Measurements from ENCODE around the gene CSK. TPM values are rescaled to one million over a fixed set of nuclear protein-coding genes. Genes with fewer than 3 reads are reported as not detected.

CSK gene
- total RNA-seq, 1 donor from 2014 or later = 57.0 TPM

DNA sequence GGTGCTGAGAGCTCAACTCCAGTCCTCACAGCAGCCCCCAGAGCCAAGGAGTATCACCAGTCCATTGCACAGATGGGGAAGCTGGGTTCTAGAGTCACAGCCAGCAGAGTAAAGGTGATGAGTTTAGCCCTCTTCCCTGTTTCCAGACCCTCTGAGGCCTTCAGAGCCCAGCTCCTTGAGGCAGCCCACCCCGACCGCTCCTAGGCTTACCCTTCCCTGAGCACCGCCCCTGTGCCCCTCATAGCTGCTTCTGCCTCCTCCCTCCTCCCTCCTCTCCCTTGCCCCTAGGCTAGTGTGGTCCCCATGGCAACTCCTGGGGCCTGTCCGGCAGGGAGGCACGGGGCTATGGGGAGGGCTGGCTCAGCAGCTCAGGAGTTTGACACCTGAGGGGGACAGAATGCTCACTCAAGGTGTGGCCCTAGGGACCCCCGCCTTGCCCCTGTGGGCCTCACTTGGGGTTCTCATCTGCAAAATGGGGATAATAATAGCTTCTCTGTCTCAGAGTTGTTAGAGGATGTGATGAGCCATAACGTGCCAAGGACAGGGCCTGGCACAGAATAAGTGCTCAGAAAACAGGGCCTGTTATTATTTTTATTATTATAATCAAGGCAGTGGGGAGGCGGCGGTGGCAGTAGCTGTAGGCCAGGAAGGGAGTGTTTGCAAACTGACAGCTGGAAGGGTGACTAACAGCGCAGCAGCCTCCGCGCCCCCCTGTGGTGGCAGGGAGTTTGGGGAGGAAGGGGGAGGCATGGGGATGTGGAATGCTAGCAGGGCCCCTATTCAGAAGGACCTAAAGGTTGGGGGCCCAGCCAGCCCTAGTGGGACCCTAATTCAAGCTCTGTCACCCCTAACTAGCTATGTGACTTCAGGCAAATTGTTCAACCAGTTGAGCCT is 11.5 kb downstream of the CSK start:
- no peaks in the 10 kb centered on the region for H3K9me3 Mint-ChIP-seq (ENCODE audit: unreplicated experiment)
- no peak for DNase-seq (ENCODE audit: extremely low spot score, unreplicated experiment)
- peak overlapping the region; percentile 57 for H3K27ac Mint-ChIP-seq (ENCODE audit: unreplicated experiment)
- peaks cover 46% of the 10 kb centered on the region for H3K4me1 Mint-ChIP-seq (ENCODE audit: unreplicated experiment)
- no peak overlapping the region for H3K4me3 Mint-ChIP-seq (ENCODE audit: unreplicated experiment)
- peaks cover 3% of the 10 kb centered on the region for H3K36me3 Mint-ChIP-seq (ENCODE audit: unreplicated experiment)
- TF ChIP-seq, protein P1, sequence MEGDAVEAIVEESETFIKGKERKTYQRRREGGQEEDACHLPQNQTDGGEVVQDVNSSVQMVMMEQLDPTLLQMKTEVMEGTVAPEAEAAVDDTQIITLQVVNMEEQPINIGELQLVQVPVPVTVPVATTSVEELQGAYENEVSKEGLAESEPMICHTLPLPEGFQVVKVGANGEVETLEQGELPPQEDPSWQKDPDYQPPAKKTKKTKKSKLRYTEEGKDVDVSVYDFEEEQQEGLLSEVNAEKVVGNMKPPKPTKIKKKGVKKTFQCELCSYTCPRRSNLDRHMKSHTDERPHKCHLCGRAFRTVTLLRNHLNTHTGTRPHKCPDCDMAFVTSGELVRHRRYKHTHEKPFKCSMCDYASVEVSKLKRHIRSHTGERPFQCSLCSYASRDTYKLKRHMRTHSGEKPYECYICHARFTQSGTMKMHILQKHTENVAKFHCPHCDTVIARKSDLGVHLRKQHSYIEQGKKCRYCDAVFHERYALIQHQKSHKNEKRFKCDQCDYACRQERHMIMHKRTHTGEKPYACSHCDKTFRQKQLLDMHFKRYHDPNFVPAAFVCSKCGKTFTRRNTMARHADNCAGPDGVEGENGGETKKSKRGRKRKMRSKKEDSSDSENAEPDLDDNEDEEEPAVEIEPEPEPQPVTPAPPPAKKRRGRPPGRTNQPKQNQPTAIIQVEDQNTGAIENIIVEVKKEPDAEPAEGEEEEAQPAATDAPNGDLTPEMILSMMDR (IDR thresholded peaks at IDR 0.05) = peak; percentile 27
- H3K27me3 Mint-ChIP-seq (ENCODE audit: unreplicated experiment) = no peaks in the 10 kb centered on the region

DNA sequence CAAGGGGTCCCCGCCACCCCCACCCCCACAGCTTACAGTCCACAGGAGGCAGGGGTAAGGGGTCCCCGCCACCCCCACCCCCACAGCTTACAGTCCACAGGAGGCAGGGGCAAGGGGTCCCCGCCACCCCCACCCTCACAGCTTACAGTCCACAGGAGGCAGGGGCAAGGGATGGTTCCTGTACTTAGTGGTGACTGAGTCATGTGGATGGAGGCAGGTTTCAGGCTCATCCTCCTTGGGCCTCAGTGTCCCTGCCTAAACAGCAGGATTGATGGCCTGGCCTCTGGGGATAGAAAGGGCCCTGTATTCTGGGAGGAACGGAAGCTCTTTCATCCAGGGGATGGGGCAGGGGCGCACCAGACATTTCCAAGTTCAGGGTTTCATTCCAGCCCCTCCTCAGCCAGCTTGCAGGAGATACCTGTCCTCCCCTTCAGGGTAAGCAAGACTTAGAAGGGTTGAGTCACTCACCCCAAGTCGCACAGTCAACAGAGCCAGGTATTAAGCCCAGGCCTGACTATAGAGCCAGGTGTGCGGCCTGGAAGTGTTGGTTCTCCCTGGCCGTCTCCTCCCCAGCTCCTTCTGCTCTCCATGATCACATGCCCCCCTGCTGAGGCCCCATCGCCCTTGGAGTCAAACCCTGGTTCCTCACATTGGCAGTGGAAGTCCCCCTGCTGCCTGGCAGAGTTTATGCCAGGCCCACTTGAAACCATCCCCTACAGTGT is 12.5 kb downstream of the CSK start:
- DNase-seq (ENCODE audit: extremely low spot score, unreplicated experiment) = no peak
- no peaks in the 10 kb centered on the region for H3K9me3 Mint-ChIP-seq (ENCODE audit: unreplicated experiment)
- peaks cover 3% of the 10 kb centered on the region for H3K36me3 Mint-ChIP-seq (ENCODE audit: unreplicated experiment)
- no peak overlapping the region for H3K27ac Mint-ChIP-seq (ENCODE audit: unreplicated experiment)
- no peak overlapping the region for H3K4me3 Mint-ChIP-seq (ENCODE audit: unreplicated experiment)
- peaks cover 39% of the 10 kb centered on the region for H3K4me1 Mint-ChIP-seq (ENCODE audit: unreplicated experiment)
- TF ChIP-seq, protein P1 (IDR thresholded peaks at IDR 0.05) = no peak
- no peaks in the 10 kb centered on the region for H3K27me3 Mint-ChIP-seq (ENCODE audit: unreplicated experiment)

DNA sequence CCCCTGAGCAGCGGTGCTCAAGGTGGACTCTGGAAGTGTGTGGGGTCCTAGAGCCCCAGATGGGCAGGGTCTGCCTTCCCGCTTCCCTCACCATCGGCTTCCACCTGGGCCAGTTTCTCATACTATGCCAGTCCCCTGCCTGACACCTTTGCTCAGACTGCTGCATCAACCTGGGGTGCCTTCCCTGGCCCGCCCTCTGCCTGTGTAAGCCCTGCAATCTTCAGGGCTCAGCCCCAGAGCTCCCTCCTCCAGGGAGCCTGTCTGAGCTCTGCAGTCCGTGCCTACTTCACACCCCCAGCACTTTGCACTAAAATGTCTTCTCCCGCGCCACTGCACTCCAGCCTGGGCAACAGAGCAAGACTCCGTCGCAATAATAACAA is 13.1 kb downstream of the CSK start:
- Mint-ChIP-seq H3K27me3 (ENCODE audit: unreplicated experiment) (no peaks in the 10 kb centered on the region), H3K4me3 (ENCODE audit: unreplicated experiment) (no peak overlapping the region), H3K27ac (ENCODE audit: unreplicated experiment) (peak overlapping the region; percentile 18), H3K9me3 (ENCODE audit: unreplicated experiment) (no peaks in the 10 kb centered on the region), H3K4me1 (ENCODE audit: unreplicated experiment) (peaks cover 33% of the 10 kb centered on the region), H3K36me3 (ENCODE audit: unreplicated experiment) (peaks cover 3% of the 10 kb centered on the region)
- no peak for DNase-seq (ENCODE audit: extremely low spot score, unreplicated experiment)
- TF ChIP-seq, protein P1 (IDR thresholded peaks at IDR 0.05) = no peak

DNA sequence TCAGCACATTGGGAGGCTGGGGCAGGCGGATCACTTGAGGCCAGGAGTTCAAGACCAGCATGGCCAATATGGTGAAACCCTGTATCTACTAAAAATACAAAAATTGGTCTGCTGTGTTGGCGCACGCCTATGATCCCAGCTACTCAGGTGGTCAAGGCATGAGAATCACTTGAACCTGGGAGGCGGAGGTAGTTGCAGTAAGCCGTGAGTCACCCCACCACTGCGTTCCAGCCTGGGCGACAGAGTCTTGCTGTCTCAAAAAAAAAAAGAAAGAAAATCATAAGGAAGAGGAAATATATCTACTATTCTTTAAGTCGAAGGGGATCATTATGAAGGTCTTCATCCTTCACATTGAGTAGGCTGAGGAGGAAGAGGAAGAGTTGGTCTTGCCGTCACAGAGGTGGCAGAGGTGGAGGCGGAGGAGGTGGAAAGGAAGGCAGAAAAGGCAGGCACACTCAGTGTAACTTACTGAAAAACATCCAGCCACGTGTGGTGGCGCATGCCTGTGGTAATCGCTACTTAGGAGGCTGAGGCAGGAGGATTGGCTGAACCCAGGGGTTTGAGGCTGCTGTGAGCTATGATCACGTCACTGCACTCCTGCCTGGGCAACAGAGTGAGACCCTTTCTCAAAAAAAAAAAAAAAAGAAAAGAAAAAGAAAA is 14.2 kb downstream of the CSK start:
- H3K27me3 Mint-ChIP-seq (ENCODE audit: unreplicated experiment) = no peaks in the 10 kb centered on the region
- no peaks in the 10 kb centered on the region for H3K9me3 Mint-ChIP-seq (ENCODE audit: unreplicated experiment)
- peaks cover 3% of the 10 kb centered on the region for H3K36me3 Mint-ChIP-seq (ENCODE audit: unreplicated experiment)
- DNase-seq (ENCODE audit: extremely low spot score, unreplicated experiment) = no peak
- H3K4me3 Mint-ChIP-seq (ENCODE audit: unreplicated experiment) = no peak overlapping the region
- TF ChIP-seq, protein P1 (IDR thresholded peaks at IDR 0.05) = no peak
- H3K4me1 Mint-ChIP-seq (ENCODE audit: unreplicated experiment) = peaks cover 22% of the 10 kb centered on the region
- peak overlapping the region; percentile 17 for H3K27ac Mint-ChIP-seq (ENCODE audit: unreplicated experiment)

Measured in osteocyte (in vitro differentiated cells).